Measurements from ENCODE around the gene FMN1. TPM values are rescaled to one million over a fixed set of nuclear protein-coding genes. Genes with fewer than 3 reads are reported as not detected.

Gene FMN1
- polyA plus RNA-seq, 1 experiment: 3.7 TPM

DNA sequence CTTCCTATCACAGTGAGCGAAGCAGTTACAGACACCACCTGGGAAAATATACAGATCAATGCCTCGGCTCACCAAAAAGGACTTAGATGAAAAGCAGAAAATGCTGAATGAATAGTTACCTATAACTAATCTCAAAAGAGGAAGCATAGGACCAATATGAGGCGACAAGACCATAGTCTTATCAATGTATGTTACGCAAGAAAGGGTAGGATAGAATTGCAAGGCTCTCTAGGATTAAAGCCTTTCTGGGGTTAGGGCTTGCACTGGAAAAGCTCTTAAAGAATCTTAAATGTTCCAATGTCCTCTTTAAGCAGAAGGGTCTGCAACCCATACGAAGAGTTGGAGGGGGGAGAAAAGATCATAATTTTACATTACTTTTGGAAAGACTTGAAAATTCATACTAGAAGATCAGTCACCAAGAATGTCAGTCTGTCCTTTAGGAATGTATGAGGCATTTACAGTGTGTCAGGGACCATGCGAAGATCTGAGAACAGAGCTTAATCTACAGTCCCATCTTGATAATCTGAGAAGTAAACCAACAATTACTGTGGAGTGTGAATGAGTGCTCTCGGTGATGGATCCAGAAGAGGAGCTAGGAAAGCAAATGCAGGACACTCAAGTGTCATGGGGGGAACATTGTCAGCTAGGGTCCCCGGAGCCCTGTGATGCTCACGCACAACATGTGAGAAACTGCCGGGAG, 290.8 kb downstream of the FMN1 start:
- POLR2A ChIA-PET: no interaction called here

DNA sequence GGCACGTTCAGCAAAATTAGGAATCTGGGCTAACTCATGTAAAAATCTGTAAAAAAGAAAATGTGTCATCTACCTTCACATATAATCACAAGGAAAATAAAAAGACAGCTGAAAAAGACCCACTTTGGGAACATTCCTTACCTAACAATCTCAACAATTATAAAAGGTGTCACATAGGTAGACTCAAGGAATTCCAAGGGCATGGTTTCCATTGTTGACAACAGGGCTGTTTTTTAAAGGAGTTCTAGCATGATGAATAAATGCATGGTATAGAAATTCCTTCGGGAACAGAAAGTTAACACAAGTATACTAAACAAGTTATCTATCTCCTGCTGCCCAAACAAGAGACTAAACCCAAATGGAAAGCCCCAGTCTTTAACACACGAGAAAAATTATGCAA, 292.5 kb downstream of the FMN1 start:
- H3K27me3 ChIP-seq (ENCODE audit: control insufficient read depth, insufficient read depth, low read length): no peaks in the 10 kb centered on the region
- TF ChIP-seq, protein P1, sequence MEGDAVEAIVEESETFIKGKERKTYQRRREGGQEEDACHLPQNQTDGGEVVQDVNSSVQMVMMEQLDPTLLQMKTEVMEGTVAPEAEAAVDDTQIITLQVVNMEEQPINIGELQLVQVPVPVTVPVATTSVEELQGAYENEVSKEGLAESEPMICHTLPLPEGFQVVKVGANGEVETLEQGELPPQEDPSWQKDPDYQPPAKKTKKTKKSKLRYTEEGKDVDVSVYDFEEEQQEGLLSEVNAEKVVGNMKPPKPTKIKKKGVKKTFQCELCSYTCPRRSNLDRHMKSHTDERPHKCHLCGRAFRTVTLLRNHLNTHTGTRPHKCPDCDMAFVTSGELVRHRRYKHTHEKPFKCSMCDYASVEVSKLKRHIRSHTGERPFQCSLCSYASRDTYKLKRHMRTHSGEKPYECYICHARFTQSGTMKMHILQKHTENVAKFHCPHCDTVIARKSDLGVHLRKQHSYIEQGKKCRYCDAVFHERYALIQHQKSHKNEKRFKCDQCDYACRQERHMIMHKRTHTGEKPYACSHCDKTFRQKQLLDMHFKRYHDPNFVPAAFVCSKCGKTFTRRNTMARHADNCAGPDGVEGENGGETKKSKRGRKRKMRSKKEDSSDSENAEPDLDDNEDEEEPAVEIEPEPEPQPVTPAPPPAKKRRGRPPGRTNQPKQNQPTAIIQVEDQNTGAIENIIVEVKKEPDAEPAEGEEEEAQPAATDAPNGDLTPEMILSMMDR (IDR thresholded peaks at IDR 0.05; ENCODE audit: low read depth, low read length): no peak
- DNase-seq (ENCODE audit: low read depth, low spot score): no peak
- H3K4me3 ChIP-seq (ENCODE audit: low read depth, low read length): no peak overlapping the region
- no peak overlapping the region for H3K27ac ChIP-seq (ENCODE audit: low read depth, low read length)
- ChIA-PET POLR2A (no interaction called here), CTCF (no interaction called here)
- H3K9me3 ChIP-seq (ENCODE audit: control insufficient read depth, insufficient read depth, low read length): no peaks in the 10 kb centered on the region

More for the DNA sequence above, 290.8 kb downstream of the FMN1 start:
- Histone ChIP-seq H3K9me3 (ENCODE audit: control insufficient read depth, insufficient read depth, low read length) (no peaks in the 10 kb centered on the region), H3K27me3 (ENCODE audit: control insufficient read depth, insufficient read depth, low read length) (no peaks in the 10 kb centered on the region), H3K27ac (ENCODE audit: low read depth, low read length) (no peak overlapping the region), H3K4me3 (ENCODE audit: low read depth, low read length) (no peak overlapping the region)
- no peak for DNase-seq (ENCODE audit: low read depth, low spot score)
- CTCF ChIA-PET: no interaction called here
- TF ChIP-seq, protein P1 (IDR thresholded peaks at IDR 0.05; ENCODE audit: low read depth, low read length): no peak

DNA sequence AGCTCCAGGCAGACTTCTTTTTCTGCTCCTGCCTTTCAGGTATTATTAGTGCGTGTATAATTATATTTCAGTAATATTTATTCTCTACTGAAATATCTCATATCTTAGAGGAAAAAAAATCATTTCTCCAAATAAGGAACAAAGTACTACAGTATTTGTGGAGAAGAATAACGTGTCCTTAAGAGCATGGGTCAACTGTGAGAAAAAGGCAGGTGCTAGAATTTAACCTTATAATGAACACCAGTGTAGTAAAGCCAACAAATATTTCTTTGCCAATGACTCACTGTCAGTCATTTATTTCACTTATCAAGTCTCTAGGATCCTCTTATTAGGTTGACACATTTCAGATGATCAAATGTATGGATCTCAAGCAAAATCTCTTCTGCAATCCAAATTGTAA, 293.3 kb downstream of the FMN1 start:
- H3K4me3 ChIP-seq (ENCODE audit: low read depth, low read length): no peak overlapping the region
- POLR2A ChIA-PET: no interaction called here
- TF ChIP-seq, protein P1 (IDR thresholded peaks at IDR 0.05; ENCODE audit: low read depth, low read length): no peak
- no peak overlapping the region for H3K27ac ChIP-seq (ENCODE audit: low read depth, low read length)
- DNase-seq (ENCODE audit: low read depth, low spot score): no peak
- H3K27me3 ChIP-seq (ENCODE audit: control insufficient read depth, insufficient read depth, low read length): no peaks in the 10 kb centered on the region
- no peaks in the 10 kb centered on the region for H3K9me3 ChIP-seq (ENCODE audit: control insufficient read depth, insufficient read depth, low read length)
- CTCF ChIA-PET: no interaction called here

GRCh38 chr15:32899126-32899596, 295.4 kb downstream of the FMN1 start:
- TF ChIP-seq, protein P1 (IDR thresholded peaks at IDR 0.05; ENCODE audit: low read depth, low read length): no peak
- Histone ChIP-seq H3K9me3 (ENCODE audit: control insufficient read depth, insufficient read depth, low read length) (no peaks in the 10 kb centered on the region), H3K4me3 (ENCODE audit: low read depth, low read length) (no peak overlapping the region), H3K27ac (ENCODE audit: low read depth, low read length) (no peak overlapping the region), H3K27me3 (ENCODE audit: control insufficient read depth, insufficient read depth, low read length) (no peaks in the 10 kb centered on the region)
- ChIA-PET CTCF (no interaction called here), POLR2A (no interaction called here)
- DNase-seq (ENCODE audit: low read depth, low spot score): no peak

GRCh38 chr15:32898414-32898813, 296.1 kb downstream of the FMN1 start:
- TF ChIP-seq, protein P1 (IDR thresholded peaks at IDR 0.05; ENCODE audit: low read depth, low read length): no peak
- CTCF ChIA-PET: no interaction called here
- no peak for DNase-seq (ENCODE audit: low read depth, low spot score)
- no peak overlapping the region for H3K27ac ChIP-seq (ENCODE audit: low read depth, low read length)
- POLR2A ChIA-PET: no interaction called here
- no peak overlapping the region for H3K4me3 ChIP-seq (ENCODE audit: low read depth, low read length)
- no peaks in the 10 kb centered on the region for H3K9me3 ChIP-seq (ENCODE audit: control insufficient read depth, insufficient read depth, low read length)
- no peaks in the 10 kb centered on the region for H3K27me3 ChIP-seq (ENCODE audit: control insufficient read depth, insufficient read depth, low read length)

Measured in AG04450 (cell line).